GM21515 (cell line): ENCODE results near the gene VCAM1.
"Not testable (repeated sequence)": the region's sequence is repeated elsewhere in the genome, so short reads cannot be mapped to it uniquely, and the experiment has no call there.

Experiments used
- ATAC-seq: cut with Tn5 transposase; IDR thresholded peaks from one replicate; pipeline ENCODE4 v1.9.1; 2021; ENCODE audit not compliant: unreplicated experiment

Gene VCAM1, protein sequence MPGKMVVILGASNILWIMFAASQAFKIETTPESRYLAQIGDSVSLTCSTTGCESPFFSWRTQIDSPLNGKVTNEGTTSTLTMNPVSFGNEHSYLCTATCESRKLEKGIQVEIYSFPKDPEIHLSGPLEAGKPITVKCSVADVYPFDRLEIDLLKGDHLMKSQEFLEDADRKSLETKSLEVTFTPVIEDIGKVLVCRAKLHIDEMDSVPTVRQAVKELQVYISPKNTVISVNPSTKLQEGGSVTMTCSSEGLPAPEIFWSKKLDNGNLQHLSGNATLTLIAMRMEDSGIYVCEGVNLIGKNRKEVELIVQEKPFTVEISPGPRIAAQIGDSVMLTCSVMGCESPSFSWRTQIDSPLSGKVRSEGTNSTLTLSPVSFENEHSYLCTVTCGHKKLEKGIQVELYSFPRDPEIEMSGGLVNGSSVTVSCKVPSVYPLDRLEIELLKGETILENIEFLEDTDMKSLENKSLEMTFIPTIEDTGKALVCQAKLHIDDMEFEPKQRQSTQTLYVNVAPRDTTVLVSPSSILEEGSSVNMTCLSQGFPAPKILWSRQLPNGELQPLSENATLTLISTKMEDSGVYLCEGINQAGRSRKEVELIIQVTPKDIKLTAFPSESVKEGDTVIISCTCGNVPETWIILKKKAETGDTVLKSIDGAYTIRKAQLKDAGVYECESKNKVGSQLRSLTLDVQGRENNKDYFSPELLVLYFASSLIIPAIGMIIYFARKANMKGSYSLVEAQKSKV

DNA sequence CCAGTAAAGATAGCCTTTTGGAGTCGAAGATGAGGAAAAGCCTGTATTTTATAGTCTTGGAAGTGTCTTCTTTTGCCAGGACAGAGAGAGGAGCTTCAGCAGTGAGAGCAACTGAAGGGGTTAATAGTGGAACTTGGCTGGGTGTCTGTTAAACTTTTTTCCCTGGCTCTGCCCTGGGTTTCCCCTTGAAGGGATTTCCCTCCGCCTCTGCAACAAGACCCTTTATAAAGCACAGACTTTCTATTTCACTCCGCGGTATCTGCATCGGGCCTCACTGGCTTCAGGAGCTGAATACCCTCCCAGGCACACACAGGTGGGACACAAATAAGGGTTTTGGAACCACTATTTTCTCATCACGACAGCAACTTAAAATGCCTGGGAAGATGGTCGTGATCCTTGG is at the start of gene VCAM1:
VCAM1 (plus strand) TSS at position 253 of the 400 bp plus-strand sequence; CDS start at position 372, 119 bp downstream.
- no peak for ATAC-seq

DNA sequence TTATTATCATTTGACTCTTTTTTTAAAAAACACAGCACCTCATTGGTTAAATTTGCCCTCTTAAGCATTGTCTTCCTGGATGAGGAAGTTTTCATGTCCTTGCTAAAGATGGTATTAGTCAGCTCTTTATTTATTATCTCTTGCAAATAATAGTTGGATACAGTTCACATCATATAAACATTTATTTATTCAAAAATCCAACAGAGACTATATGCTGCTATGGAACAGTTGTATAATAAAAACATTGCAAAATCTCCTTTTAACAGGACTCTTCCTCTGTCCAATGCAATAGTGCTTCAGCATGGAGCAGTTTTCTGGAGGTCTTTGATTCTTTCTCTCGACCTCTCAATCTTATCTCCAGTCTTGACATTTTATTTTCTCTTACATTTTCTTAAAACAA is 49.5 kb upstream of the VCAM1 start:
- no peak for ATAC-seq

DNA sequence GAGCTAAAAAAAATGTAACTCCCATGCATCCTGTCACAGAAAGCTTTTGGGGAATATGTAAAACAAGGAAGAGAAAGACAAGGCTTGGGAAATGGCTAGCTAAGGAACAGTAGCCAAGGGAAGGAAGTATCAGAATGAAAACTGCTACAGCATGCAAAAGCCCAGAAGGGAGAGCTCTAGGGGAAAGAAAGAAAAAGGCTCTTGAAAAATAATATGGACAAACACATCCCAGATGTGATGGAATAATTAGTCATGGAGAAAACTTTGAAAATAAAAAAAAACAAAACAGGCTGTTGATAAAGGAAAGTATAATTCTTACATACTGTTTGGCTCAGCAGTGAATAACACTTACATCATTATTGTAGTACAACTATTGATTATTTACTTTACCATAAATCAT is 47.9 kb upstream of the VCAM1 start:
- no peak for ATAC-seq

DNA sequence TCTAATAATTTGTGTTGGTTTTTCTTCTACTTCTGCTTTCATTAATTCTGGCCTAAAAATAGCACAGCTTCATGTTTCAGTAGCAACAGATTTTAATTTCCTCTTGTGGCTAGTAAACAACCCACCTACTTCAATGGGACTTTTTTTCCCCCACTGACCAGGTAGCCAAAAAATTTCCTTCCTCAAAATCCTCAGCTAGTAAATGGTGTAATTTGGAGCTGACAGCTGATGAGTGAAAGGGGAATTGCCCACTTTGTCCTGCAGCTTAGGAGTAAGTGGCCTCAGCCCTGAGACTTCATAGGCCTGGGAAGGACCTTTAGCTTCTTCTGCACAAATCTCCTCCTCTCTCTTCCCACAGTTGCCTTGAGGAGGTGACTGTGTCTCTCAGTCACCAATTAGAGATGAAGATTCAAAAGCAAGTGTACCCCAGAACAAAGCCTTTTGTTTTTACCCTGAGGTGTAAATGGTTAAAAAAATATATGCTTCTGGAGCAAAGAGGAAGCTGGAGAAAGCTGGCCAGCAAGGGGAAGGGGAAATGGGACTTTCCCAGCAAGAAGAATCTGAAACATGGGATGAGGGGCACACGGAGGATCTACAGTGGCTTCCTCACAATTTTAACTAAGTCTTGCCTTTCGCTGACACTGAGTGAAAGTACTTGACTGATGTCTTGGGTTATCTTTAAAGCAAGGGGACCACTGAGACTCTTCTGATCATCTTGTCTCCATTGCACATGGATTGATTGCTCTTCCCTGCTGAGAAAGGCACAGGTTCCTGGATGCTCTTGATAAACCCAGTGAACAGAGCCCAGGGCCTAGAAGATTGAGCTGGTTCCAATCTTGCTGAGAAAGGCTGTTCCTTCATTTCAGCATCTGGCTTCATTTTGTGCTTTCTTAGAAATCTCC is 35.8 kb upstream of the VCAM1 start:
- no peak for ATAC-seq

DNA sequence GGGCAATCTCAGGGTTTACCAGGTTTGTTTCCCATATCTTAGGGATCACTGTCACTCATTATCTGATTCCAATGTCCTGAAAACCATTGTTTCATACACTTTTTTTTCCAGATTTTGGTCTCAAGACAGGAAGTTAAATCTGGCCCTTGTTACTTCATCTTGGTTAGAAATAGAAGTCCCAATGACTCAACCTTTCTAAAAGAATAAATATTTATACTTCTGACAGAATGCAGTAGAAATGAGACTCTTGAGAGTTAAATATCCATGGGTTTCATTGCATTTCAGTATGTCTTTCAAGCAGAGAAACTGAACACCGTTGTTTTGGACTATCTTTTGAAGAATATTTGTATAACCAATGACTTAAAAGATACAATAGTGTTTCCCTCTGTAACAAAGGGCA is 19.8 kb upstream of the VCAM1 start:
- no peak for ATAC-seq

DNA sequence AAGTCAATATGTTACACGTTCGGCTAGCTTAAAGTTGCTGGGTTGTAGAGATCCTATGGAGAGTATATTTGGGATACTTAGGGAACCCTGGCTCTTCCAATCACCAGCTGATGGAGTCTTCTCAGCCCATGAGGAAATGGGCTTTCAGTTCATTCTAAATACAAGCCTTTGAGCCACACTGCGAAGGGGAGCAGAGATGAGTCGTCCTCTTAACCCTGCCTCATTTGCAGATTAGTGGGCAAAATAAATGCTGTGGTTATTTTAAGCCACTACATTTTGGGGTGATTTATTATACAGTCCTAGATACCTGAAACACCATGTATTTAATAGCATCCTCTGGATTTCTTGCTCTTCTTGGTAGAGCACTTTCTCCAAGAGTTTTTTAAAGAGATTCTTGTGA is 19.0 kb upstream of the VCAM1 start:
- no peak for ATAC-seq

DNA sequence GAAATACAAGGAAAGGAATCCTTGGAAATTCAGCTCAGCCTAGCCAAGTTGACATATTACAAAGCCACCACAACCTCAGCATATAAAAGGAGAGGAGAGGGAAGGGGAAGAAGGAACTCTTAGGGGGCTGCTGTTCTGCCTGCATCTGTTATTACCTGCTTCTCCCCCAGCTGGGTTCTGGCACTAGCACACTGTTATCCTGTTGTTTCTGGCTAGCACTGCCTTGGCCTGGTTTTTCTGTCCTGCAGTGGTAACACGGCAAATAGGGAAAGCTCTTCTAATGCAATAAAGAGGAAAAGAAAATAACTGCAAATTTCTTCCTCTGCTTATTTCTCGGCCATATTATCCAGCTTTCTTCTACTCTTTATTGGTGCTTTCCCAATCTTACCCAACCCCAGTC is 16.5 kb upstream of the VCAM1 start:
- ATAC-seq: no peak

DNA sequence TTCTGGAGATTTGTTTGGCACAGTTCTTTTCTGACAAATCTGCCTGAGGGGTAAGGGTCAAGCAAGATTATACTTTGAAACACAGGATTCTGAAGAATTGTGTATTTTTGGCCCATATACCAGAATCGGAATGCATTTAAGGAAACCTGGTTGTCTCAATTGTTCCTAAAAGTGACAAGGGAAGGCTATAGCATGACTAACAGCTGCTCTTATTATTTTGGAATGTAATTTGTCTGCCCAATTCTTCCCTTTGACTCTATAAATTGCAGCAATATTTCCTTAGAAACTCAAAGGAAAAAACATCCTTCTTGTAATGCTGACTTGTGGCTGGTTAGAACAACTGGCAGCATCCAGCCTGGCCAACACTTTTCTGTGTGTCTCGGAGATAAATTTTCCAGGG is 15.8 kb upstream of the VCAM1 start:
- ATAC-seq: no peak

DNA sequence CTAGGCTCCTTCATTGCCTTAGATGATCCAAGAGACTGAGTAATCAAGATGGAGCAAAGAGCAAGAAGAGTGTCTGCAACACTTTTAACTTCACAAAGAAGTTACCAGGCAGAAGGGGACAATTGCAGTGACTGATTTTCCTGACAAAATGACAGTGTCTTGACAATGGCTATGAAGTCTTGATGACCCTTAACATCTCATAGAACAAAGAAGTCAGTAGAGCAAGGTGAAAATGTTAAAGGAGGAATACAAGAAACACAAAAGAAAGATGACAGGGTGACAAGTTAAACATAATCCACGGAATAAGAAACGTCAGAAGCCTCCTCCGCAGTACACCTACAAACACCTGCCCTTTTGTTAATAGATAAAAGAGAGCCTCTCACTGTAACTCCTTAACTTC is 15.1 kb upstream of the VCAM1 start:
- ATAC-seq: no peak

DNA sequence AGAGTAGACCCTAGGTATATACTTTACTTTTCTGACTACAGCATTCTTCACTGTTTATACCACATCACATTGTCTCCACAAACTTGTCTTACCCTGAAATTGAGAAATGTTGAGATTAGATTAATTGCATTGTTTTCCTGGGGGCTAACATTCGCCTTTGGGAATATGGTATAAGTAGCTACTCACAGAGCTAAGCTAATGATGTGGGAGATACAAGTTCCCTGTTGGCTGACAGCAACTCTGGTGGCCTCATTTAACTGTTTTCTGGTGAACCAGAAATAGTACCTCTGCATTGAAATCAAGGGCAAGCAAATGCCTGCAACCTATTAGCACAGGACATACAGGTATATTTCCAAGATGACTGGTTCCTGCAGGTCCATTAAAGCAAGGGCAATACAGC is 13.2 kb upstream of the VCAM1 start:
- no peak for ATAC-seq

DNA sequence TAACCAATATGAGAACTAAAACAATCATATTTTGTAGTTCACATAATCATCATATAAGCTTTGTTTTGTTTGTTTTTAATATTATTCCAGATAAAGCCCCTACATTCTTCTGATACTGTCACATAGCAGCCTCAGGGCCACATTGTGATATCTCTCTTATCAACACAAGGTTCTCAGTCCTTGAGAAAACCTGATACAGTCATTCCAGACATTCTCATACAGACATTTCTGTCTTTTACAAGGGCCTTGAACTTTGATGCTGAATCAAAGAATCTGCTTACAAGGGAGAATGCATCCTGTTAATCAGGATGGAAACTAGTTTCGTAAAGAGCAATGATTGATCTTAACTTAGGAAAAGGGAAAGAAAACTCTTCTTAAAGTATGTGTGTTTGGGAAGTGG is 12.7 kb upstream of the VCAM1 start:
- ATAC-seq: no peak

DNA sequence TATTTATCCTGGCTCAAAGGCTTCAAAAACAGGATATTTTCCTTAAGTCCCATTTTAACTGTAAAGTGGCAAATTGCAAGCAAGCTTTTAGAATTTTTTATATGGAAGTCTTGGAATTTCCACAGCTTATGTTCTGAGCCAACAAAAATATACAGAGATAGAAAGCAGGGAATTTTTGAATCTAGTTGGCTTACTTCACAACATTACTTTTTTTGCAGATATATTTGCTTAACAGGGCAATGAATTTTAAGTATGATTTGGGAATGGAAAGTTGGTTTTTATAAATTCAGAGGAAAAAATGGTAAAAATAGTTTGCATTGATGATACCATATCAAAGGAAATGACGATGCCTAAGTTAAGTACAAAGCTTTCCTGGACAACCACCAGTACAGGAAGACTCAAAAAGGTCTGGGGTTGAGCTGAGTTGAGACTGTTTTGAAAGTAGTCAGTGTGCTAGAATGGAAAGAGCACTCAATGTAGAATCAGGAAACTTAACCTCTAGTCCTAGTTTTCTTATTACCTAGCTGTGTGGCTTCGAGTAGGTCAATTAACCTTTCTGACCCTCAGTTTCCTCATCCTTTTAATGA is 11.0 kb upstream of the VCAM1 start:
- no peak for ATAC-seq

DNA sequence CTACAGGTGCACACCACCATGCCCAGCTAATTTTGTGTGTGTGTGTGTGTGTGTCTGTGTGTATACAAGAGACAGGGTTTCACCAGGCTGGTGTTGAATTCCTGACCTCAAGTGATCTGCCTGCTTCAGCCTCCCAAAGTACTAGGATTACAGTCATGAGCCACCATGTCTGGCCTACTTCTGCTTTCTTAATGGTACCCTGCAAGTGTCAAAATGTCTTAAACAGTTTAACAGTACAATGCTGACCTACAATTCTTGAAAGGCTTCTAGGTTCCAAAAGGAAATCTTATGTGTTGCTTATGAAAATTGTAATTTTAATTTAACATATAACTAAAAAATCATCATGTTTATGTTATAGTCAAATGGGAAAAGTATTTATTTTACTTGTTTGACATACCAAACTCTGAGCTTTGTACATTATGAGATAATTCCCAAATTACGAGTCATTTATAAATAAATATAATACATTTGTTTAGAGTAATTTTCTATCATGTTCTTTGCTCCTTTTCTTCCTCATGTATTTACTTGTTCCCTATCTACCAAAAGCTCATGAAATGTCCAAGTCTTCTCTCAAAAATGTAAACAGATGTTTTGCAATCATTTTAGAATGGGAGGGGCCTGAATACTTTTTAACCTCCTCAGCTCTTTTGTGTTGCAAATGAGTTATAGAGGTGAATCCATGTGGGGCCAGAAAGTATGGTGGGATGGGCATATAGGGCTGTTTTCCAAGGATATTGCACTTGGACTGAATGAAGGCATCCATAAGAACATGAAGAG is 8.4 kb upstream of the VCAM1 start:
- ATAC-seq: no peak

DNA sequence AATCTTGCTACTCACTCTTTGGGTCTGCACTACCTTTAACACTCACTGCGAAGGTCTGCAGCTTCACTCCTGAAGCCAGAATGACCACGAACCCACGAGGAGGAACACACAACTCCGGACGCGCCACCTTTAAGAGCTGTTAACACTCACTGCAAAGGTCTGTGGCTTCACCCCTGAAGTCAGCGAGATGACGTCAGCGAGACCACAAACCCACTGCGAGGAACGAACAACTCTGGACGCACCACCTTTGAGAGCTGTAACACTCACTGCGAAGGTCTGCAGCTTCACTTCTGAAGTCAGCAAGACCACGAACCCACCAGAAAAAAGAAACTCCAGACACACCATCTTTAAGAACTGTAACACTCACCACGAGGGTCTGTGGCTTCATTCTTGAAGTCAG is 6.5 kb upstream of the VCAM1 start:
- not testable (repeated sequence) for ATAC-seq

DNA sequence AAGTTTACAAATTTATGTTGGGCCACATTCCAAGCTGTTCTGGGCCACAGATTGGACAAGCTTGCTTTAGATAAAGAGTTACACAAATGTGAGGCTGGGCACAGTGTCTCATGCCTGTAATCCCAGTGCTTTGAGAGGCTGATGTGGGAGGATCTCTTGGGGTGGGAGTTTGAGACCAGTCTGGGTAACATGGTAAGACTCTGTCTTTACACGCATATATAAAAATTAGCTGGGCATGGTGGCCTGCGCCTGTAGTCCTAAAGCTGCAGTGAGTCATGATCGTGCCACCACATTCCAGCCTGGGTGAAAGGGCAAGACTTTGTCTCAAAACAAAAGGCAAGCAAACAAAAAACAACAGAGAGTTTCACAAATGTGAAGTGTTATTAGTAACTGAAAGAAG is 5.9 kb upstream of the VCAM1 start:
- ATAC-seq: no peak

DNA sequence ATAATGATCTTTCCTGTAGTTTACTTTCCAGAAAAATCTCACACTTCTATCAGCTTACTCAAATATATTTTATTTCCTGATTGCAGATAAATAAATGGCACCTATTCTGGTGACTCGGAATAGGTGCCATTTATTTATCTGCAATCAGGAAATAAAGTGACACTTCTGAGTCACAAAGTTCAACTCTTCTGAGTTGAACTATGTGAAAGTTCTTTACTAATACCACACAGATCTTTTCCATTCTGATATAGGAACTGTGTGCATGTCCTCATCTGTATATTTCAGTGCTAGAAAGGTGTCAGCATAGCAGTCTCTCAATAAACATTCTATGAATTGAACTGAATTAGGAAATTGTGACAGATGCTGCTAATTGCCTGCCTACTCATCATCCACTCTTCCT is 4.9 kb upstream of the VCAM1 start:
- ATAC-seq: no peak

DNA sequence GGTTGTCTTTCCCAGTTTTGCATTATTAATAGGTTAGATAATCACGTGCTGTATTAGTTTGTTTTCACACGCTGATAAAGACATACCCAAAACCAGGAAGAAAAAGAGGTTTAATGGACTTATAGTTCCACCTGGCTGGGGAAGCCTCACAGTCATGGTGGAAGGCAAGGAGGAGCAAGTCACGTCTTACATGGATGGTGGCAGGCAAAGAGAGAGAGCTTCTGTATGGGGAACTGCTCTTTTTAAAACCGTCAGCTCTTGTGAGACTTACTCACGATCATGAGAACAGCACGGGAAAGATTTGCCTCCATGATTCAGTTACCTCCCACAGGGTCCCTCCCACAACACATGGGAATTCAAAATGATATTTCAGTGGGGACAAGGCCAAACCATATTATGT is 2.3 kb upstream of the VCAM1 start:
- ATAC-seq: no peak

DNA sequence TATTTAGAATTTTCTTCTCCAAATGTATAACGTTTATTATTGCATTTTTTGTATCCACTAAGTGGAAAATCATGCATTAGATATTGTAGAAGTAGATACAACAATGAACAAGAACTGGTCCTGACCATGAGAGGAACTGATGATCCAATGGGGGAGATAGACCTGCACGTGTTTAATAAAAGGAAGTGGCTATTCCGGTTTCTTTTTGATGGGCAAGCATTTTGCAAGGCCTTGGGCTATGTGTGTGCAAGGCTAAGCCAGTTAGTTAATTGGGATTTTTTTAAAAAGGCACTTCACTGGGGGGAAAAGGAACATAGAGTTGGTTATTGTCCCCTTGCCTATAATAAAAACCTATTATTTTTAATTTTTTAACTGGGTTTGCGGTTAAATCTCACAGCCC is 961 bp upstream of the VCAM1 start:
- no peak for ATAC-seq

DNA sequence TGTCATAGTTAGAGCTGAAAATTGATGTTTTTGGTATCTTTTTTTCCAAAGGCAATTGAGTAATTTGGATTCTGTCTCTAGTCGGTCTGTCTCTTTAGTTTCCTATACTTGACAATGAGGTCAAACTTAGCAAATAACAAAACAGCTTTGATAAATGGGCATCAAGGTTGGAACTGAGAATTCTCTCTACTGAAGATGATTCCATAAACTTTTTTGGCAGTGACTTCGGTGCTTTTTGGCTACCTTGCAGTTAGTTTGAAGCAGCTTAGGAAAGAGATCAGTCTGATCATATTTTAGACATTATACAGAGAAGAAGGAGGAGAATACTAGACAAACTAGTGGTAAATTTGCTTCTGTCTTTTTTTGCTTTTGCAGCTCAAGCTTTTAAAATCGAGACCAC is 559 bp downstream of the VCAM1 start:
- ATAC-seq: no peak

DNA sequence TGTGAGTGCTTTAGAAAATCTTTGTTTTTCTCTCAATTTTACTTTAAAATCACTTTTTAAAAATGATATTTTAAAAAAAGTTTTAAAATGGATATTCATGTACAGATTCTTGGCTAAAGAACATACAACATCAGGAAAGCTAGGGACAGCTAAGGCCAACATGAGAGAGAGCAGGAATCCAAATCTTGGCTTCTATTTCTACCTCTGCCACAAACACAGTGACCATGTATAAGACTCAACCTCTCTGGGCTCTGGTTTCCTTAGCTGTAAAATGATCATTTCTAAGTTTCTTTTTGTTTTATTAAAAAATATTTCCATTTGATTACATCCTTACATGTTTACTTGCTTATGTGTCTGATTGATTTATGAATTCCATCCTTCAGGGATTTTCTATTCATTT is 1.2 kb downstream of the VCAM1 start:
- no peak for ATAC-seq
